C4-2B (cell line): ENCODE results near the gene LGR6.
"Not testable (repeated sequence)": the region's sequence is repeated elsewhere in the genome, so short reads cannot be mapped to it uniquely, and the experiment has no call there.

Experiments
- H3K27ac ChIP-seq: fragments of 450-650 bp; 2 replicates; pipeline ENCODE4 v1.5.1; 2017
- ZFX ChIP-seq: fragments of 450-650 bp; IDR thresholded peaks from 2 replicates; pipeline ENCODE4 v1.6.1; 2017
- TF ChIP-seq, protein P1 (sequence below): fragments of 450-650 bp; conservative IDR thresholded peaks from 2 replicates; pipeline ENCODE4 v1.5.1; 2017; ENCODE audit warnings: mild to moderate bottlenecking

Gene LGR6

DNA sequence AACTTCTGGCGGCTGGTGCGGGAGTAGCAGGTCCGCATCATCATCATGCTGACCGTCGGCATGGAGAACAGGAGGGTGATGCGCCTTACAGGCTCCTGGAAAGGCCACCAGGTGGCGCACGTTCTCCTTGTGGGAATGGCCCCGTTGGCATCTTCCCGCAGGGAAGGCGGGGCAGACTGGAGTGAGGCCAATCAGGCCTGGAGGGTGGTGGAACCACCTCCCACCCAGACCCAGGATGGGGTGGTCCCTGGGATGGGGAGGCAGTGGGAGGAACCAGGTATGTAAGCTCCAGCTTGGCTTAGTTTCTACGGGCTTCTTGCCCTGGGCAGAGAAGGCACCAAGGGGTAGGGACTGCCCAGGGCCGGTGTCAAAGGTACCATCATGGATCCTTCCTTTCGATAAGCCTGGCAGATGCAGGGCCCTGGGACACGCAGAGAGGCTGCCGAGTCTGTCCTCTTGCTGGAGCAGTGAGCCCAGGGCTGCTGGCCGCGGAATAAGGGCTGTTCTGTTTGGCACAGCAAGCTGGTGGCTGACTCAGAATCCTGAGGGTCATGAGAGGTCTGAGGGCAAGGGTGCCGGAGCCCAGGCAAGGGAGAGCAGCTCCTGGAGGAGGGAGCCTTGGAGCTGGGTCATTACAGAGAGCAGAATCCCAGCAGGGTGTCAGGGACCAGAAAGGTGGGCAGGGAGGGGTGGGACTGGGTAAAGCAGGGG, 8.7 kb upstream of the LGR6 start:
- TF ChIP-seq, protein P1, sequence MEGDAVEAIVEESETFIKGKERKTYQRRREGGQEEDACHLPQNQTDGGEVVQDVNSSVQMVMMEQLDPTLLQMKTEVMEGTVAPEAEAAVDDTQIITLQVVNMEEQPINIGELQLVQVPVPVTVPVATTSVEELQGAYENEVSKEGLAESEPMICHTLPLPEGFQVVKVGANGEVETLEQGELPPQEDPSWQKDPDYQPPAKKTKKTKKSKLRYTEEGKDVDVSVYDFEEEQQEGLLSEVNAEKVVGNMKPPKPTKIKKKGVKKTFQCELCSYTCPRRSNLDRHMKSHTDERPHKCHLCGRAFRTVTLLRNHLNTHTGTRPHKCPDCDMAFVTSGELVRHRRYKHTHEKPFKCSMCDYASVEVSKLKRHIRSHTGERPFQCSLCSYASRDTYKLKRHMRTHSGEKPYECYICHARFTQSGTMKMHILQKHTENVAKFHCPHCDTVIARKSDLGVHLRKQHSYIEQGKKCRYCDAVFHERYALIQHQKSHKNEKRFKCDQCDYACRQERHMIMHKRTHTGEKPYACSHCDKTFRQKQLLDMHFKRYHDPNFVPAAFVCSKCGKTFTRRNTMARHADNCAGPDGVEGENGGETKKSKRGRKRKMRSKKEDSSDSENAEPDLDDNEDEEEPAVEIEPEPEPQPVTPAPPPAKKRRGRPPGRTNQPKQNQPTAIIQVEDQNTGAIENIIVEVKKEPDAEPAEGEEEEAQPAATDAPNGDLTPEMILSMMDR = peak; percentile 89
- no peak for TF ChIP-seq ZFX
- no peak overlapping the region for H3K27ac ChIP-seq

DNA sequence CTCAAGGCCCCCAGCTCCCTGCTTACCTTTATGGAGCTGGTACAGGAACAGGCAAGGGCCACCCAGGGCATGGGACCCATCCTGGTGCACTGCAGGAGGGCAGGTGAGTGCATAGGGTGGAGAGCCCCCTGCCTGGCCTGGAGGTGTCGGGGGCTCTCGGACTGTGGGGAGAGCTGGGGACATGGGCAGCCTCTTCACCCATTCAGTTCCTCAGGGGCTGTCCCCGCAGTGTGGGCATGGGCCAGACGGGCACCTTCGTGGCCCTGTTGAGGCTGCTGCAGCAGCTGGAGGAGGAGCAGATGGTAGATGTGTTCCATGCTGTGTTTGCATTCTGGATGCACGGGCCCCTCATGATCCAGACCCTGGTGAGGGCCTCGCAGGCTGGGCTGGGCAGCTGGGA, 7.3 kb upstream of the LGR6 start:
- H3K27ac ChIP-seq = no peak overlapping the region
- TF ChIP-seq, protein P1 = no peak
- no peak for TF ChIP-seq ZFX

DNA sequence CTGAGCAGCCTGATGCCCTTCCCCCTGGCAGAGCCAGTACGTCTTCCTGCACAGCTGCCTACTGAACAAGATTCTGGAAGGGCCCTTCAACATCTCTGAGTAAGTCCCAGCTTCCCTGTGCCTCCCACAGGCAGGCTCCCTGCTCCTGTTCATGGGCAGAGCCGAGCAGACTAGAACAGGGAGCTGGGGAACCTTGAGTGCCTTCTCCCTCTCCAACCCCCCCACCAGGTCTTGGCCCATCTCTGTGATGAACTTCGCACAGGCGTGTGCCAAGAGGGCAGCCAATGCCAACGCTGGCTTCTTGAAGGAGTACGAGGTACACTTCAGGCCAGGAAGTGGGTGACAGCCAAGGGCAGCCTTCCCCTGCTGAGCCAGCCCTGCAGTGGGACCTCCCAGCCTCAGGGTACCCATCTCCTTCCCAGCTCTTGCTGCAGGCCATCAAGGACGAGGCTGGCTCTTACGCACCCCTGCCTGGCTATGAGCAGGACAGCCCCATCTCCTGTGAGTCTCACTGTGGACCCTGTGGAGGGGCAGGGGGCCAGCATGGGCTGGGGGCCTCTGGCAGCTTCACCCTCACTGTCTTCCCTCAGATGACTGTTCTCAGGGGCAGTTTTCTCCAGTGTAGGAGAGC, 6.4 kb upstream of the LGR6 start:
- H3K27ac ChIP-seq = no peak overlapping the region
- TF ChIP-seq ZFX = no peak
- TF ChIP-seq, protein P1 = no peak

DNA sequence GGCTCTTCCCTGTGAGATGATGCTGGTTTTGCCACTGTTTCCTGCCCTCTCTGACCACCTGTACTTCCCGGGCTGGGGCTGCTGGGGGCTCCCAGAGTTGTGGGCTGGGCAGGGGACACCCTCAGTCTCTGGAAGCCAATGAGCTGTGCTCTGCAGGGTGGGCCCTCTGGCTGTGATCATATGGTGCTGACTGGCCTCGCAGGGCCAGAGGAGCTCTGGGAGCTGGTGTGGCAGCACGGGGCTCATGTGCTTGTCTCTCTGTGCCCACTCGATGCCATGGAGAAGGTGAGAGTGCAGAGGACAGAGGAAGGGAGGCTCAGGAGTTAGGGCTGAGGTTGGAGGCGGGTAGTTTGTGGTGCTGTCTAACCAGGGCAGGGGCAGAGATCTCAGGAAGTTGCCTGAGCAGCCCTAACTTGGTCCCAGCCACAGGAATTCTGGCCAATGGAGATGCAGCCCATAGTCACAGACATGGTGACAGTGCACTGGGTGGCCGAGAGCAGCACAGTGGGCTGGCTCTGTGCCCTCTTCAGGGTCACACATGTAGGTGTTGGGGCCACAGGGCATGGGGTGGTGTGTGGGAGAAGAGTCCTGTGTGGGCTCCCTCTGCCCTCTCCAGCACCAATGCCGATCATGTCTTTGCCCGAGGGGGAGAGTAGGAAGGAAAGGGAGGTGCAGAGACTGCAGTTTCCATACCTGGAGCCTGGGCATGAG, 5.7 kb upstream of the LGR6 start:
- H3K27ac ChIP-seq = no peak overlapping the region
- TF ChIP-seq, protein P1 = no peak
- TF ChIP-seq ZFX = no peak

DNA sequence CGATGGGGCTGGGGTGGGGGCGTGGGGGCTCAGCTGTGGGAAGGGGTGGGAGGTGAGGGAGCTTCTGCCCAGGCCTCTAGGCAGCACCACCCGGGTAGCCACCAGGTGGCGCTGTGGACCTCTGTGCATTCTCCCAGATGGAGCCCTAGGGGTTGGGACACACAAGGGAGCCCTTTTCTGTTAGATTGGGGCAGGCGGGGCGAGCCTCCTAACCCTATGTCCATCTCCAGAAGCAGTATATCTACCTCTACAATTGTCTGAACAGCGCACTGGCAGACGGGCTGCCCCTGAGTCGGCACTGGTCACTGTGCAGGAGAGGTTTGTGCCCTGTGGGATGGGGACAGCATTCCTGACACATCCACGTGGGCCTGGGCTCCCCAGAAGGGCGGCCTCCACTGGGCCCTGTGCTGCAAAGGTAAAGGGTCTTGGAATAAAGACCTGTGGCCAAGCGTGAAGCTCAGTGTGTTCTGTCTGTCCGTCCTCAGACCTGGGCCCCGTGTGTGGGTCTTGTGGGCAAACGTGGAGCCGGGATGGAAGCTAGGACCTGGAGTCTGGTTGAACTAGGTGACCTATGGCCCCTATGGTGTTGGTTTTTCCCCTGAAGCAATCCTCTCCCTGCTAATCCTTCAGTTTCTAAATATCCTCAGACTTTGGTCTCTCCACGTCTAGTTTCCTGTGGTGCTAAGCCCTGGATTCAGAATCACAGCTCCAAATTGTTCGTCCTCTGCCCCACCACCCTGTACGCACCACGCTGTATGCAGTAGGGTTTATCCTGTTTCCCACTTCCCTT, 4.4 kb upstream of the LGR6 start:
- TF ChIP-seq, protein P1 = peak; percentile 90
- no peak for TF ChIP-seq ZFX
- no peak overlapping the region for H3K27ac ChIP-seq

GRCh38 chr1:202189918-202190715, 3.5 kb upstream of the LGR6 start:
- TF ChIP-seq, protein P1 = no peak
- TF ChIP-seq ZFX = no peak
- H3K27ac ChIP-seq = no peak overlapping the region

DNA sequence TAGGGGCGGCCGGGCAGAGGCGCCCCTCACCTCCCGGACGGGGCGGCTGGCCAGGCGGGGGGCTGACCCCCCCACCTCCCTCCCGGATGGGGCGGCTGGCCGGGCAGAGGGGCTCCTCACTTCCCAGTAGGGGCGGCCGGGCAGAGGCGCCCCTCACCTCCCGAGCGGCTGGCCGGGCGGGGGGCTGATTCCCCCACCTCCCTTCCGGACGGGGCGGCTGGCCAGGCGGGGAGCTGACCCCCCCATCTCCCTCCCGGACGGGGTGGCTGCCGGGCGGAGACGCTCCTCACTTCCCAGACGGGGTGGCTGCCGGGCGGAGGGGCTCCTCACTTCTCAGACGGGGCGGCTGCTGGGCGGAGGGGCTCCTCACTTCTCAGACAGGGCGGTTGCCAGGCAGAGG, 2.2 kb upstream of the LGR6 start:
- not testable (repeated sequence) for H3K27ac ChIP-seq
